Neuronal stem cell (in vitro differentiated cells): ENCODE measurements around the gene ILF3.

Experiments
- DNase-seq: peaks from one replicate; pipeline ENCODE4 v3.0.0-alpha.2; 2013; ENCODE audit warnings: low spot score
- H2AFZ ChIP-seq: one replicate; pipeline ENCODE4 v1.6.1; 2013; ENCODE audit warnings: mild to moderate bottlenecking, low read length, inconsistent platforms
- H2AK5ac ChIP-seq: 2 replicates; pipeline ENCODE4 v1.6.1; 2013; ENCODE audit warnings: low read depth, mild to moderate bottlenecking, inconsistent platforms, low read length, moderate library complexity, mixed read lengths
- H2BK120ac ChIP-seq: 2 replicates; pipeline ENCODE4 v1.6.1; 2013; ENCODE audit warnings: low read depth, mild to moderate bottlenecking, inconsistent platforms, low read length, moderate library complexity, mixed read lengths
- H2BK12ac ChIP-seq: one replicate; pipeline ENCODE4 v1.6.1; 2013; ENCODE audit warnings: low read length, inconsistent platforms
- H2BK15ac ChIP-seq: 2 replicates; pipeline ENCODE4 v1.6.1; 2013; ENCODE audit warnings: mild to moderate bottlenecking, low read length, inconsistent platforms, mixed read lengths
- H2BK5ac ChIP-seq: one replicate; pipeline ENCODE4 v1.6.1; 2013; ENCODE audit warnings: inconsistent platforms, mild to moderate bottlenecking, low read length, moderate library complexity
- H3K14ac ChIP-seq: one replicate; pipeline ENCODE4 v1.6.1; 2013; ENCODE audit warnings: low read length, inconsistent platforms
- H3K18ac ChIP-seq: 2 replicates; pipeline ENCODE4 v1.6.1; 2013; ENCODE audit warnings: low read length, inconsistent platforms
- H3K23ac ChIP-seq: 2 replicates; pipeline ENCODE4 v1.6.1; 2013; ENCODE audit warnings: low read depth, mild to moderate bottlenecking, mixed read lengths, low read length, inconsistent platforms; ENCODE audit not compliant: poor library complexity
- H3K27ac ChIP-seq: replicated peaks from 3 replicates; pipeline ENCODE4 v1.5.1; 2013; ENCODE audit warnings: low read length, inconsistent platforms
- H3K27me3 ChIP-seq, 3 experiments: 2 replicates each; pipeline ENCODE4 v1.6.1; 2013; ENCODE audit warnings: low read length in 3 of 3, mild to moderate bottlenecking in 2 of 3, inconsistent platforms in 1 of 3, low read depth in 1 of 3, mixed read lengths in 1 of 3, moderate library complexity in 1 of 3; ENCODE audit not compliant: control insufficient read depth in 3 of 3, insufficient read depth in 3 of 3
- H3K36me3 ChIP-seq, 2 donors: replicated peaks in 1 of 2; 2 replicates each; pipeline ENCODE4 v1.6.1; 2013; ENCODE audit warnings: low read length in 2 of 2; ENCODE audit not compliant: control insufficient read depth in 2 of 2, insufficient read depth in 2 of 2
- H3K4ac ChIP-seq: 2 replicates; pipeline ENCODE4 v1.6.1; 2013; ENCODE audit warnings: inconsistent platforms, mild to moderate bottlenecking, low read length, moderate library complexity
- H3K4me1 ChIP-seq, 2 donors: 1 replicate in 1 of 2; 2 replicates in 1 of 2; pipeline ENCODE4 v1.6.1; 2013; ENCODE audit warnings: low read length in 2 of 2, low read depth in 1 of 2; ENCODE audit not compliant: control insufficient read depth in 2 of 2, insufficient read depth in 1 of 2
- H3K4me2 ChIP-seq: one replicate; pipeline ENCODE4 v1.6.1; 2013; ENCODE audit warnings: mild to moderate bottlenecking, low read length, inconsistent platforms; ENCODE audit not compliant: insufficient read depth, poor library complexity, severe bottlenecking
- H3K4me3 ChIP-seq, 2 donors: 2 replicates each; pipeline ENCODE4 v1.5.1; 2013; ENCODE audit warnings: low read length in 2 of 2, mild to moderate bottlenecking in 2 of 2, inconsistent platforms in 1 of 2, moderate library complexity in 1 of 2
- H3K79me1 ChIP-seq: one replicate; pipeline ENCODE4 v1.6.1; 2013; ENCODE audit warnings: low read depth, mild to moderate bottlenecking, inconsistent platforms, low read length, moderate library complexity
- H3K9ac ChIP-seq: one replicate; pipeline ENCODE4 v1.6.1; 2013; ENCODE audit warnings: mild to moderate bottlenecking, low read depth, low read length, inconsistent platforms; ENCODE audit not compliant: poor library complexity
- H3K9me3 ChIP-seq, 2 donors: replicated peaks in 1 of 2; 2 replicates each; pipeline versions ENCODE3 to v1.6.1; 2013; ENCODE audit warnings: low read length in 2 of 2, mild to moderate bottlenecking in 2 of 2, inconsistent platforms in 1 of 2, low read depth in 1 of 2, mixed read lengths in 1 of 2, moderate library complexity in 1 of 2; ENCODE audit not compliant: control insufficient read depth in 2 of 2, insufficient read depth in 1 of 2
- H4K8ac ChIP-seq: one replicate; pipeline ENCODE4 v1.6.1; 2013; ENCODE audit warnings: low read depth, mild to moderate bottlenecking, inconsistent platforms, low read length, moderate library complexity
- H4K91ac ChIP-seq: one replicate; pipeline ENCODE4 v1.6.1; 2013; ENCODE audit warnings: low read length, low read depth, mild to moderate bottlenecking, inconsistent platforms; ENCODE audit not compliant: poor library complexity
- WGBS, 2 donors: extraction: QIAGEN DNeasy Blood & Tissue Kit; methylation state at CpG; one replicate each; pipeline ENCODE4 v1.1.7; 2013; ENCODE audit warnings: missing lambda C conversion rate in 2 of 2, mixed read lengths in 1 of 2; ENCODE audit not compliant: insufficient read length in 2 of 2, insufficient replicate concordance in 1 of 2; ENCODE audit errors: extremely low coverage in 2 of 2; 5-methylcytosine and 5-hydroxymethylcytosine counted together

ILF3 gene

DNA sequence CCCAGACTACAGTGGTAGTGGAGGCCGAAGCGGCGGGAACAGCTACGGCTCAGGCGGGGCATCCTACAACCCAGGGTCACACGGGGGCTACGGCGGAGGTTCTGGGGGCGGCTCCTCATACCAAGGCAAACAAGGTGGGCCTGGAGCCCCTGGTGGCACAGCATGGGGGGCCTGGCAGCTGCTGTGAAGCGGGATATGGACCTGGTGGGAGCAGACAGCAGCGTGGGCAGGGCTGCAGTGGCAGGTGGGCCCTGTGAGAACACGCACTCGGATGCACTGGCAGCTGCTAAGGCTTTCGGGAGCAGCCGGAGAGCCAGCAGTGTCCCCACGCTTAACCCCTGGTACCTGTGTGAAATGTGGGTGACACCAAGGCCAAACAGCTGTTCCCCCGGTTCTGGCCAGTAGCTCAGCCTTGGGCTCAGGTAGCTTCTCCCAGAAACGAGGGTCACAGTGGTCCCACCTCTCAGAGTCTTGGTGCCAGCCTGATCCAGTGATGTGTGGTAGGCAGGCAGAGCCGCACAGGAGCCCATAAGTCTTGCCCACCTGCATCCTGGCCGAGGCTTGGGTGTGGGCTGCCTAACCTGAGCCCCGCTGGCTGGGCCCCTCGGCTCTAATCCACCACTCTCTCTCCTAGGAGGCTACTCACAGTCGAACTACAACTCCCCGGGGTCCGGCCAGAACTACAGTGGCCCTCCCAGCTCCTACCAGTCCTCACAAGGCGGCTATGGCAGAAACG, 34.6 kb downstream of the ILF3 start:
- Histone ChIP-seq H3K4me1 (no peaks in the 10 kb centered on the region), H3K4ac (no peak overlapping the region), H4K91ac (no peak overlapping the region), H2BK12ac (no peak overlapping the region), H2BK120ac (no peak overlapping the region), H3K9me3 (no peaks in the 10 kb centered on the region), H4K8ac (peak overlapping the region; percentile 30), H2AFZ (no peak overlapping the region), H2BK5ac (peak overlapping the region; percentile 82), H3K14ac (no peak overlapping the region), H3K18ac (peak overlapping the region; percentile 46), H3K23ac (no peak overlapping the region), H3K27ac (no peak overlapping the region), H3K4me3 (no peak overlapping the region), H2BK15ac (no peak overlapping the region), H3K79me1 (peaks cover 28% of the 10 kb centered on the region), H3K36me3 (peaks cover 78 to 99% of the 10 kb centered on the region in 2 donors), H3K9ac (no peak overlapping the region), H2AK5ac (no peak overlapping the region), H3K4me2 (no peak overlapping the region), H3K27me3 (no peaks in the 10 kb centered on the region)
- DNase-seq: no peak
- WGBS, 2 donors: no CpG with 5 or more reads among the region's 27 CpGs

DNA sequence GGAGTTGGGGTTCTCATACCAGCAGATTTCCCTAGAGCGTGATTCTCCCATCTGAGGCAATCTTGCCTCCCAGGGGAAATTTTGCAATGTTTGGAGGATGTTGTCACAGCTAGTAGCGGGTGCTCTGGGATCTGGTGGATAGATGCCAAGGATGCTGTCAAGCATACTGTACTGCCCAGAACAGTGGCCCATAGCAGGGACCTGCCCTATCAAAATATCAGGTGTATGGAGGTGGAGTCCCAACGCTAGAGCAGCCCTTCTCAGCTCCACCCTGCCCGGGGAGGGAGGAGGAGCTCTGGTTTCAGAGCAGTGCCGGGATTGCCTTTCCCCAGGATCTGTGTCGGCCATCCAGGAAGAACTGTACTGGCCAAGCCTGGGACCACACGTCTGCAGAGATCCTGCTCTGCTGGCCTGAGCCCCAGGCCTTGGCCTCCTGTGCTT, 36.2 kb downstream of the ILF3 start:
- no peak overlapping the region for H3K9ac ChIP-seq
- H3K23ac ChIP-seq: peak overlapping the region; percentile 93
- no peak overlapping the region for H3K4ac ChIP-seq
- no peak overlapping the region for H3K18ac ChIP-seq
- no CpG with 5 or more reads among the region's 7 CpGs for WGBS, 2 donors
- H3K4me3 ChIP-seq: no peak overlapping the region
- H3K36me3 ChIP-seq: peaks cover 65 to 82% of the 10 kb centered on the region in 2 donors
- no peaks in the 10 kb centered on the region for H3K9me3 ChIP-seq
- no peak overlapping the region for H3K14ac ChIP-seq
- H2BK120ac ChIP-seq: no peak overlapping the region
- H3K27me3 ChIP-seq: no peaks in the 10 kb centered on the region
- H3K4me1 ChIP-seq: peaks cover 0 to 4% of the 10 kb centered on the region in 2 donors
- no peak overlapping the region for H2BK12ac ChIP-seq
- H3K4me2 ChIP-seq: no peak overlapping the region
- H4K91ac ChIP-seq: no peak overlapping the region
- peaks cover 28% of the 10 kb centered on the region for H3K79me1 ChIP-seq
- no peak overlapping the region for H2BK15ac ChIP-seq
- no peak overlapping the region for H4K8ac ChIP-seq
- DNase-seq: no peak
- no peak overlapping the region for H2AFZ ChIP-seq
- H2AK5ac ChIP-seq: no peak overlapping the region
- H2BK5ac ChIP-seq: no peak overlapping the region
- H3K27ac ChIP-seq: no peak overlapping the region

DNA sequence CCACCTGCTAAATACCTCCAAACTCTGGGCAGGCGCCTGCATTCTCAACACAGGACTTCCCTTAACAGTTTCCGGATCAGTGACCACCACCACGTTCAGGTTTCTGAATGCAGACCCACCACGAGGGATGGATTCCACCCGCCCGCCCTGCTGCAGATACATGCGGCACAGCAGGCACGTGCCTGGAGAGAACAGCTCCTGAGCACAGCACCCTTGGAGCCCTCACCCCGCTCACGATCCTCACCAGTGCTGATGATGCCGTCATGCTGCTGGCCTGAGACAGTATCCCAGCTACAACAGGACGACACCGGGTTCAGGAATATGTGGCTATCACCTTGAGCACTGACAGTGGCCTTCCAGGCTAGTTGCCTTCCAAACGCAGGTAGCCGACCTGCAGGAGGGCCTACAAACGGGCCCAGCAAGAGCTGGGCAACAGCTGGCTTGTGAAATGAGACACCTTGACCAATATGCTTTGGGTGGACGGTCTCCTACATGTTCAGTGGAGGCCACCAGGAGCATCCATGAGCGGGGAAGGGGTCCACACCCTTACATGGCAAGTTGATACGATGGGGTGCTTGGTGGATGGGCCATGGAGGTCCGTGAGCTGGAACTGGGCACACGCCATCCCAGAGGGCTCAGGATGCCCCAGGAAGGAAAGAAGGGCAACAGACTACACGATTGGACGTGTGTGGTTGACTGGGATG, 37.2 kb downstream of the ILF3 start:
- Histone ChIP-seq H3K4me3 (no peak overlapping the region), H3K18ac (no peak overlapping the region), H3K4ac (no peak overlapping the region), H3K27ac (no peak overlapping the region), H3K14ac (peak overlapping the region; percentile 17), H4K8ac (no peak overlapping the region), H3K23ac (no peak overlapping the region), H2AK5ac (no peak overlapping the region), H3K4me2 (no peak overlapping the region), H3K79me1 (peaks cover 23% of the 10 kb centered on the region), H3K4me1 (peaks cover 3 to 7% of the 10 kb centered on the region in 2 donors), H2BK12ac (peak overlapping the region; percentile 22), H2BK15ac (no peak overlapping the region), H2AFZ (no peak overlapping the region), H3K9ac (no peak overlapping the region), H4K91ac (no peak overlapping the region), H3K36me3 (peaks cover 58 to 72% of the 10 kb centered on the region in 2 donors), H3K27me3 (no peaks in the 10 kb centered on the region), H2BK5ac (no peak overlapping the region), H3K9me3 (no peaks in the 10 kb centered on the region), H2BK120ac (no peak overlapping the region)
- DNase-seq: no peak
- no CpG with 5 or more reads among the region's 23 CpGs for WGBS, 2 donors

DNA sequence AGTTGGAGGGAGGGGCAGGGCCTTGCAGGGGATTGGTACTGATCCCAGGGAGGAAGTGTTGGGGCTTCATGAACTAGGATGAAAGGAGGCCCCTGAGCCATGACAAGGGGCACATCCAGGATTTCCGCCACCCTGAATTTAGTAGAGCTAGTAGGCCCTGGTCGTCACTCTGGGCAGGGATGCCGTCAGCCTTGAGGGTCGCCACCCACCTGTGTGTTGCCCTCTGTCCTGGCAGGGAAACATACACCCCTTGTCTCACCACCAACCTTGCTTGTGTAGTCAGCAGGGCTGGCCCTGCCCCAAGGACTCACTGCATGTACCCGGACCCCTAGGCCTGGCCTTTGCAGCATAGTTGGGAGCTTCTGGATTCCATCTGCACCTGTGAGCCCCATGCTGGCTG, 37.7 kb downstream of the ILF3 start:
- no peak overlapping the region for H4K91ac ChIP-seq
- no peak overlapping the region for H2AK5ac ChIP-seq
- peaks cover 3 to 7% of the 10 kb centered on the region in 2 donors for H3K4me1 ChIP-seq
- H3K4me3 ChIP-seq: no peak overlapping the region
- H3K27me3 ChIP-seq: no peaks in the 10 kb centered on the region
- no peak for DNase-seq
- H3K79me1 ChIP-seq: peaks cover 20% of the 10 kb centered on the region
- H3K4ac ChIP-seq: no peak overlapping the region
- no CpG with 5 or more reads among the region's 5 CpGs for WGBS, 2 donors
- no peaks in the 10 kb centered on the region for H3K9me3 ChIP-seq
- H3K9ac ChIP-seq: no peak overlapping the region
- no peak overlapping the region for H2BK120ac ChIP-seq
- H3K36me3 ChIP-seq: peaks cover 53 to 67% of the 10 kb centered on the region in 2 donors
- no peak overlapping the region for H2AFZ ChIP-seq
- no peak overlapping the region for H3K27ac ChIP-seq
- no peak overlapping the region for H2BK15ac ChIP-seq
- peak overlapping the region; percentile 3 for H4K8ac ChIP-seq
- H2BK12ac ChIP-seq: peak overlapping the region; percentile 66
- no peak overlapping the region for H3K18ac ChIP-seq
- no peak overlapping the region for H2BK5ac ChIP-seq
- H3K23ac ChIP-seq: peak overlapping the region; percentile 73
- H3K4me2 ChIP-seq: no peak overlapping the region
- peak overlapping the region; percentile 38 for H3K14ac ChIP-seq
